K562 treated with DMSO at 1 percent for 4 hours (cell line): Measurements from ENCODE around the gene ZFP2. TPM values are rescaled to one million over a fixed set of nuclear protein-coding genes. Genes with fewer than 3 reads are reported as not detected.

Experiments
- total RNA-seq: library from RNA; unstranded; fragments of 300-600 nt; gene quantifications from 2 replicates; pipeline ENCODE4 v1.2.3, GENCODE V29; 2022; ENCODE audit not compliant: insufficient read depth

Gene ZFP2
- 0.91 TPM in 1 of 2 replicates, not detected in the other for total RNA-seq

GRCh38 chr5:178895615-178896571 lies at the start of gene ZFP2:
TSS of gene ZFP2 (plus strand) at chr5:178895913. CDS start at chr5:178931314, 35,401 bp downstream.

GRCh38 chr5:178859625-178860521 lies 35.8 kb upstream of the ZFP2 start, which contains the start of gene ZNF354B:
TSS of gene ZNF354B (plus strand) at chr5:178859953. CDS start at chr5:178861048, 1,095 bp downstream.

GRCh38 chr5:178940569-178941360 lies 45.1 kb downstream of the ZFP2 start, which contains the start of gene ZNF454:
TSS of gene ZNF454 (plus strand) at chr5:178941198. CDS start at chr5:178942792, 1,594 bp downstream.

Other genes with a start within 250 kb of the ZFP2 start
- gene ZNF354A, start 165.3 kb upstream of the ZFP2 start, total RNA-seq, result 0.84 and 3.4 TPM in 2 replicates
- 3.7 and 4.9 TPM in 2 replicates for gene ZNF354B, start 36.0 kb upstream of the ZFP2 start, total RNA-seq
- gene ZNF454, start 45.3 kb downstream of the ZFP2 start, total RNA-seq, result not detected in 2 replicates
- gene GRM6, start 99.4 kb downstream of the ZFP2 start, total RNA-seq, result not detected in 2 replicates
- gene ZNF879, start 127.9 kb downstream of the ZFP2 start, total RNA-seq, result 0.23 TPM in 1 of 2 replicates, not detected in the other
- 0.10 and 0.28 TPM in 2 replicates for gene ZNF354C, start 164.5 kb downstream of the ZFP2 start, total RNA-seq